GM12864 (cell line): ENCODE measurements around the gene MAPK4.

ENCODE experiments used
- DNase-seq: peaks from one replicate; pipeline ENCODE4 v3.0.0-alpha.2; 2011; ENCODE audit warnings: low read depth
- H3K4me3 ChIP-seq: 2 replicates; pipeline ENCODE4 v1.5.1; 2011; ENCODE audit warnings: mild to moderate bottlenecking, low read depth, low read length, control low read depth
- CTCF ChIP-seq: IDR thresholded peaks from 2 replicates; pipeline ENCODE4 v1.5.1; 2011; ENCODE audit warnings: low read depth, mild to moderate bottlenecking, moderate library complexity, low read length, control low read depth, inconsistent platforms; ENCODE audit errors: missing control alignments

The MAPK4 gene

GRCh38 chr18:50724751-50725151, 164.9 kb downstream of the MAPK4 start:
- H3K4me3 ChIP-seq, result no peak overlapping the region
- TF ChIP-seq CTCF, result no peak
- no peak for DNase-seq

GRCh38 chr18:50726960-50727589, 167.2 kb downstream of the MAPK4 start:
- TF ChIP-seq CTCF, result no peak
- no peak overlapping the region for H3K4me3 ChIP-seq
- peak; percentile 48 for DNase-seq

- TF ChIP-seq CTCF, result no peak
- DNase-seq, result no peak
These were observed 168.0 kb downstream of the MAPK4 start for GRCh38 chr18:50727721-50728471.

GRCh38 chr18:50729376-50729775, 169.5 kb downstream of the MAPK4 start:
- no peak for DNase-seq
- H3K4me3 ChIP-seq, result no peak overlapping the region
- no peak for TF ChIP-seq CTCF

More at GRCh38 chr18:50727721-50728471, 168.0 kb downstream of the MAPK4 start:
- no peak overlapping the region for H3K4me3 ChIP-seq

- TF ChIP-seq CTCF, result no peak
- H3K4me3 ChIP-seq, result no peak overlapping the region
- DNase-seq, result no peak
These were observed 170.1 kb downstream of the MAPK4 start for GRCh38 chr18:50729986-50730385.

- no peak for TF ChIP-seq CTCF
- no peak for DNase-seq
These were observed 174.5 kb downstream of the MAPK4 start for GRCh38 chr18:50734342-50734741.

GRCh38 chr18:50734886-50735285, 175.0 kb downstream of the MAPK4 start:
- DNase-seq, result no peak
- H3K4me3 ChIP-seq, result no peak overlapping the region
- TF ChIP-seq CTCF, result no peak

More at GRCh38 chr18:50734342-50734741, 174.5 kb downstream of the MAPK4 start:
- H3K4me3 ChIP-seq, result no peak overlapping the region
